Adipocyte (in vitro differentiated cells): ENCODE measurements around the gene KIF6.

Source experiments
- DNase-seq: peaks from one replicate; pipeline ENCODE4 v3.0.0-alpha.2; 2015; ENCODE audit warnings: low read depth
- H3K27me3 ChIP-seq: replicated peaks from 2 replicates; pipeline ENCODE4 v1.7.0; 2013; ENCODE audit warnings: mild to moderate bottlenecking, low read length, moderate library complexity; ENCODE audit not compliant: control insufficient read depth, insufficient read depth
- H3K36me3 ChIP-seq: 2 replicates; pipeline ENCODE4 v1.7.0; 2013; ENCODE audit warnings: low read length, mild to moderate bottlenecking, moderate library complexity; ENCODE audit not compliant: control insufficient read depth, insufficient read depth, severe bottlenecking
- H3K4me1 ChIP-seq: 2 replicates; pipeline ENCODE4 v1.7.0; 2013; ENCODE audit warnings: mild to moderate bottlenecking, low read length, moderate library complexity; ENCODE audit not compliant: control insufficient read depth, insufficient read depth
- H3K4me3 ChIP-seq: 2 replicates; pipeline ENCODE4 v1.7.0; 2013; ENCODE audit warnings: mild to moderate bottlenecking, low read length, moderate library complexity
- H3K9ac ChIP-seq: 2 replicates; pipeline ENCODE4 v1.7.0; 2013; ENCODE audit warnings: mild to moderate bottlenecking, low read length, moderate library complexity
- H3K9me3 ChIP-seq: 2 replicates; pipeline ENCODE4 v1.7.0; 2013; ENCODE audit warnings: mild to moderate bottlenecking, low read length, moderate library complexity; ENCODE audit not compliant: control insufficient read depth

The KIF6 gene

GRCh38 chr6:39335780-39336545, 389.2 kb downstream of the KIF6 start:
- peaks cover 12% of the 10 kb centered on the region for H3K4me1 ChIP-seq
- H3K36me3 ChIP-seq, result no peaks in the 10 kb centered on the region
- H3K9me3 ChIP-seq, result no peaks in the 10 kb centered on the region
- H3K4me3 ChIP-seq, result no peak overlapping the region
- H3K27me3 ChIP-seq, result peaks cover 36% of the 10 kb centered on the region
- H3K9ac ChIP-seq, result no peak overlapping the region
- no peak for DNase-seq

GRCh38 chr6:39333644-39334438, 391.4 kb downstream of the KIF6 start:
- peaks cover 40% of the 10 kb centered on the region for H3K27me3 ChIP-seq
- no peak for DNase-seq
- peaks cover 12% of the 10 kb centered on the region for H3K4me1 ChIP-seq
- no peaks in the 10 kb centered on the region for H3K36me3 ChIP-seq
- no peak overlapping the region for H3K9ac ChIP-seq
- H3K4me3 ChIP-seq, result no peak overlapping the region
- no peaks in the 10 kb centered on the region for H3K9me3 ChIP-seq

GRCh38 chr6:39330476-39330875, 394.7 kb downstream of the KIF6 start:
- Histone ChIP-seq H3K9me3 (no peaks in the 10 kb centered on the region), H3K36me3 (no peaks in the 10 kb centered on the region), H3K4me3 (no peak overlapping the region), H3K27me3 (peaks cover 61% of the 10 kb centered on the region), H3K9ac (no peak overlapping the region), H3K4me1 (peaks cover 12% of the 10 kb centered on the region)
- no peak for DNase-seq

GRCh38 chr6:39330057-39330456, 395.2 kb downstream of the KIF6 start:
- H3K27me3 ChIP-seq, result peaks cover 65% of the 10 kb centered on the region
- no peak overlapping the region for H3K9ac ChIP-seq

GRCh38 chr6:39328066-39328465, 397.1 kb downstream of the KIF6 start:
- no peak overlapping the region for H3K4me3 ChIP-seq
- H3K27me3 ChIP-seq, result peaks cover 75% of the 10 kb centered on the region
- DNase-seq, result no peak
- no peaks in the 10 kb centered on the region for H3K4me1 ChIP-seq
- no peaks in the 10 kb centered on the region for H3K9me3 ChIP-seq
- no peaks in the 10 kb centered on the region for H3K36me3 ChIP-seq
- H3K9ac ChIP-seq, result no peak overlapping the region

More at GRCh38 chr6:39330057-39330456, 395.2 kb downstream of the KIF6 start:
- Histone ChIP-seq H3K9me3 (no peaks in the 10 kb centered on the region), H3K36me3 (no peaks in the 10 kb centered on the region), H3K4me3 (no peak overlapping the region), H3K4me1 (peaks cover 12% of the 10 kb centered on the region)
- DNase-seq, result no peak

GRCh38 chr6:39327507-39327906, 397.7 kb downstream of the KIF6 start:
- H3K9ac ChIP-seq, result no peak overlapping the region
- no peak overlapping the region for H3K4me3 ChIP-seq
- H3K36me3 ChIP-seq, result no peaks in the 10 kb centered on the region
- no peaks in the 10 kb centered on the region for H3K4me1 ChIP-seq
- no peak for DNase-seq
- H3K27me3 ChIP-seq, result peaks cover 75% of the 10 kb centered on the region
- H3K9me3 ChIP-seq, result no peaks in the 10 kb centered on the region

GRCh38 chr6:39322306-39322850, 402.8 kb downstream of the KIF6 start, which contains the start of gene KCNK16:
Gene KCNK16 (minus strand): TSS chr6:39322702. CDS start chr6:39322540, 162 bp downstream.
- no peak for DNase-seq
- Histone ChIP-seq H3K27me3 (peaks cover 68% of the 10 kb centered on the region), H3K4me3 (no peak within 1 kb of the TSS), H3K36me3 (no peaks in the 10 kb centered on the region), H3K9me3 (peaks cover 3% of the 10 kb centered on the region), H3K9ac (no peak within 1 kb of the TSS), H3K4me1 (no peaks in the 10 kb centered on the region)

- Histone ChIP-seq H3K4me3 (no peak overlapping the region), H3K9ac (no peak overlapping the region), H3K9me3 (peaks cover 3% of the 10 kb centered on the region), H3K27me3 (peaks cover 68% of the 10 kb centered on the region), H3K36me3 (no peaks in the 10 kb centered on the region), H3K4me1 (no peaks in the 10 kb centered on the region)
- DNase-seq, result no peak
These were observed 403.4 kb downstream of the KIF6 start for GRCh38 chr6:39321761-39322160.

GRCh38 chr6:39320363-39320984, 404.7 kb downstream of the KIF6 start:
- DNase-seq, result no peak
- H3K27me3 ChIP-seq, result peaks cover 64% of the 10 kb centered on the region

GRCh38 chr6:39319621-39320362, 405.4 kb downstream of the KIF6 start:
- Histone ChIP-seq H3K9ac (no peak overlapping the region), H3K4me1 (no peaks in the 10 kb centered on the region), H3K4me3 (no peak overlapping the region), H3K36me3 (no peaks in the 10 kb centered on the region), H3K9me3 (peaks cover 3% of the 10 kb centered on the region), H3K27me3 (peaks cover 65% of the 10 kb centered on the region)
- no peak for DNase-seq

More at GRCh38 chr6:39320363-39320984, 404.7 kb downstream of the KIF6 start:
- Histone ChIP-seq H3K4me1 (no peaks in the 10 kb centered on the region), H3K9me3 (peaks cover 3% of the 10 kb centered on the region), H3K9ac (no peak overlapping the region), H3K36me3 (no peaks in the 10 kb centered on the region), H3K4me3 (no peak overlapping the region)
